SU-DHL-6 (cell line): ENCODE measurements around the gene EYS.

Source experiments
- EZH2phosphoT487 ChIP-seq: fragments of 200-600 bp; sonication (generic), shearing (Covaris generic); conservative IDR thresholded peaks from 2 replicates; pipeline ENCODE4 v1.6.1; 2018; ENCODE audit warnings: mild to moderate bottlenecking, antibody characterized with exemption, low read length, moderate library complexity, mixed read lengths
- TF ChIP-seq, protein P1 (sequence below): fragments of 200-600 bp; sonication (generic); IDR thresholded peaks from one replicate; pipeline ENCODE4 v1.5.1; 2017; ENCODE audit warnings: antibody characterized with exemption, mild to moderate bottlenecking, low read length, moderate library complexity; ENCODE audit not compliant: insufficient read depth, poor library complexity, severe bottlenecking

DNA sequence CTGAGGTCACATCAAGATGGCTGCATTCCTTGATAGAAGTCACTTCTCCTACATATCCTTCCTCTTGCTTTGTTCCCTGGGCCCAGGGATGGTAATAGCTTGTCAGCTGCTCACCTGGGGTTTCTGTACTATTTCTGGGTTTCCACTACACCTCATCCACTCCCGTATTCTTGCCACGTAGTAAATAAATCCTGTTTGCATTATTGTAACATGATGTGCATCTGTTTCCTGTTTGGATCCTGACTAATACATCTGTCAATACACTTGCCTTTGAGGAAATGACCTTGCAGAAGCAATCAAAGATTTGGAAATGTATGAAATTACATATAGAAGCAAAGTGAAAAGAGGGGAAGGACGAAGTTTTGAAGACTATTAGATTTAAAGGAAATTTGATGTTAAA lies 1452.5 kb downstream of the EYS start:
- TF ChIP-seq, protein P1, sequence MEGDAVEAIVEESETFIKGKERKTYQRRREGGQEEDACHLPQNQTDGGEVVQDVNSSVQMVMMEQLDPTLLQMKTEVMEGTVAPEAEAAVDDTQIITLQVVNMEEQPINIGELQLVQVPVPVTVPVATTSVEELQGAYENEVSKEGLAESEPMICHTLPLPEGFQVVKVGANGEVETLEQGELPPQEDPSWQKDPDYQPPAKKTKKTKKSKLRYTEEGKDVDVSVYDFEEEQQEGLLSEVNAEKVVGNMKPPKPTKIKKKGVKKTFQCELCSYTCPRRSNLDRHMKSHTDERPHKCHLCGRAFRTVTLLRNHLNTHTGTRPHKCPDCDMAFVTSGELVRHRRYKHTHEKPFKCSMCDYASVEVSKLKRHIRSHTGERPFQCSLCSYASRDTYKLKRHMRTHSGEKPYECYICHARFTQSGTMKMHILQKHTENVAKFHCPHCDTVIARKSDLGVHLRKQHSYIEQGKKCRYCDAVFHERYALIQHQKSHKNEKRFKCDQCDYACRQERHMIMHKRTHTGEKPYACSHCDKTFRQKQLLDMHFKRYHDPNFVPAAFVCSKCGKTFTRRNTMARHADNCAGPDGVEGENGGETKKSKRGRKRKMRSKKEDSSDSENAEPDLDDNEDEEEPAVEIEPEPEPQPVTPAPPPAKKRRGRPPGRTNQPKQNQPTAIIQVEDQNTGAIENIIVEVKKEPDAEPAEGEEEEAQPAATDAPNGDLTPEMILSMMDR, result no peak
- TF ChIP-seq EZH2phosphoT487, result no peak
